CD4-positive, alpha-beta memory T cell (primary cell): Measurements from ENCODE around the gene USP53. TPM values are rescaled to one million over a fixed set of nuclear protein-coding genes. Genes with fewer than 3 reads are reported as not detected.
A peak's percentile ranks its signal among the peaks of the same experiment; 100 is the strongest.

Experiments
- CTCF ChIA-PET: fragments of 350-600 bp; sonication (Branson Sonifier 250); formaldehyde crosslinking; loops from one replicate; lab custom pipeline; 2021; ENCODE audit warnings: inconsistent platforms; ENCODE audit not compliant: partially characterized antibody; lab: Charles Lee
- POLR2A ChIA-PET: fragments of 350-600 bp; sonication (Branson Sonifier 250); formaldehyde crosslinking; loops from one replicate; lab custom pipeline; 2021; ENCODE audit not compliant: partially characterized antibody; lab: Charles Lee
- DNase-seq, 5 donors: peaks; one replicate each; pipeline versions ENCODE4 v3.0.0 to v3.0.0-alpha.2; 2020 to 2022; ENCODE audit warnings: mixed read lengths in 1 of 5
- H3K27ac ChIP-seq: one replicate; pipeline ENCODE4 v1.7.0; 2013; ENCODE audit warnings: low read depth, low read length
- H3K27me3 ChIP-seq: 2 replicates; pipeline ENCODE4 v1.7.0; 2013; ENCODE audit warnings: mild to moderate bottlenecking, low read length, moderate library complexity; ENCODE audit not compliant: insufficient read depth
- H3K36me3 ChIP-seq: 2 replicates; pipeline ENCODE4 v1.7.0; 2013; ENCODE audit warnings: mild to moderate bottlenecking, low read length, moderate library complexity; ENCODE audit not compliant: insufficient read depth
- H3K4me1 ChIP-seq: 2 replicates; pipeline ENCODE4 v1.7.0; 2013; ENCODE audit warnings: mild to moderate bottlenecking, low read length, moderate library complexity; ENCODE audit not compliant: insufficient read depth
- H3K4me3 ChIP-seq, 2 donors: one replicate each; pipeline ENCODE4 v1.7.0; 2013; ENCODE audit warnings: low read length in 2 of 2, mild to moderate bottlenecking in 1 of 2
- H3K9me3 ChIP-seq, 2 donors: one replicate each; pipeline ENCODE4 v1.7.0; 2013; ENCODE audit warnings: low read length in 2 of 2, control low read depth in 1 of 2; ENCODE audit not compliant: control insufficient read depth in 1 of 2
- H3K27ac Mint-ChIP-seq, 7 donors: one replicate each; pipeline ENCODE4 v1.8.0; 2020 to 2021; ENCODE audit warnings: mixed read lengths in 7 of 7, mild to moderate bottlenecking in 6 of 7, inconsistent platforms in 3 of 7, moderate library complexity in 3 of 7
- H3K27me3 Mint-ChIP-seq, 2 donors: one replicate each; pipeline ENCODE4 v1.8.0; 2020 to 2021; ENCODE audit warnings: mixed read lengths in 2 of 2
- H3K36me3 Mint-ChIP-seq, 2 donors: one replicate each; pipeline ENCODE4 v1.8.0; 2020 to 2021; ENCODE audit warnings: mixed read lengths in 2 of 2, inconsistent platforms in 1 of 2, mild to moderate bottlenecking in 1 of 2
- H3K4me1 Mint-ChIP-seq, 4 donors: one replicate each; pipeline ENCODE4 v1.8.0; 2020 to 2021; ENCODE audit warnings: mixed read lengths in 4 of 4, mild to moderate bottlenecking in 1 of 4
- H3K4me3 Mint-ChIP-seq, 8 donors: one replicate each; pipeline ENCODE4 v1.8.0; 2020 to 2021; ENCODE audit warnings: mixed read lengths in 8 of 8, mild to moderate bottlenecking in 7 of 8, moderate library complexity in 6 of 8, inconsistent platforms in 3 of 8
- H3K9me3 Mint-ChIP-seq, 8 donors: one replicate each; pipeline ENCODE4 v1.8.0; 2020 to 2021; ENCODE audit warnings: mixed read lengths in 8 of 8, mild to moderate bottlenecking in 5 of 8, inconsistent platforms in 3 of 8, moderate library complexity in 1 of 8
- intact Hi-C: fragments of 100-400 bp; cut with micrococcal nuclease; formaldehyde crosslinking; loops from one replicate; pipeline ENCODE4 v1.15.1; 2023
- polyA plus RNA-seq, 2 donors: library from polyadenylated mRNA; unstranded; fragments of 300-500 nt; fragmentation: Illumina TruSeq; gene quantifications; one replicate each; pipeline ENCODE4 v1.2.3, GENCODE V29; 2021
- total RNA-seq, 2 experiments: library from RNA; stranded (reverse); gene quantifications; one replicate each; pipeline ENCODE4 v1.2.3, GENCODE V29; 2021

USP53 gene
- total and polyA plus RNA-seq, 4 experiments from 2014 or later = 5.3 to 28.9 (median 21.4) TPM

GRCh38 chr4:119189638-119190037, 22.9 kb upstream of the USP53 start:
- POLR2A ChIA-PET = no interaction called here
- no peak overlapping the region for H3K4me3 Mint-ChIP-seq

GRCh38 chr4:119190354-119190753, 22.2 kb upstream of the USP53 start:
- no peak for DNase-seq
- POLR2A ChIA-PET = no interaction called here
- CTCF ChIA-PET = no interaction called here
- Mint-ChIP-seq H3K27ac (no peak overlapping the region), H3K27me3 (no peaks in the 10 kb centered on the region), H3K4me3 (no peak overlapping the region), H3K9me3 (no peaks in the 10 kb centered on the region), H3K36me3 (peaks cover 0 to 19% of the 10 kb centered on the region in 2 donors), H3K4me1 (no peaks in the 10 kb centered on the region)
- no peak overlapping the region for H3K27ac ChIP-seq
- no peaks in the 10 kb centered on the region for H3K36me3 ChIP-seq
- intact Hi-C loops = no loop called here
- no peaks in the 10 kb centered on the region for H3K4me1 ChIP-seq
- H3K4me3 ChIP-seq = no peak overlapping the region
- no peaks in the 10 kb centered on the region for H3K27me3 ChIP-seq
- no peaks in the 10 kb centered on the region for H3K9me3 ChIP-seq

More at GRCh38 chr4:119189638-119190037, 22.9 kb upstream of the USP53 start:
- Histone ChIP-seq H3K27ac (no peak overlapping the region), H3K36me3 (no peaks in the 10 kb centered on the region), H3K9me3 (no peaks in the 10 kb centered on the region), H3K4me3 (no peak overlapping the region), H3K4me1 (no peaks in the 10 kb centered on the region), H3K27me3 (no peaks in the 10 kb centered on the region)
- no peak for DNase-seq
- H3K9me3 Mint-ChIP-seq = peaks cover 0 to 2% (median 0%) of the 10 kb centered on the region in 8 donors
- H3K4me1 Mint-ChIP-seq = no peaks in the 10 kb centered on the region
- H3K27ac Mint-ChIP-seq = no peak overlapping the region
- H3K27me3 Mint-ChIP-seq = peaks cover 0 to 1% of the 10 kb centered on the region in 2 donors
- CTCF ChIA-PET = no interaction called here
- H3K36me3 Mint-ChIP-seq = peaks cover 0 to 12% of the 10 kb centered on the region in 2 donors
- intact Hi-C loops = no loop called here

GRCh38 chr4:119191505-119191904, 21.0 kb upstream of the USP53 start:
- Mint-ChIP-seq H3K4me3 (no peak overlapping the region), H3K27me3 (no peaks in the 10 kb centered on the region), H3K36me3 (peaks cover 0 to 21% of the 10 kb centered on the region in 2 donors), H3K9me3 (no peaks in the 10 kb centered on the region), H3K27ac (no peak overlapping the region), H3K4me1 (no peaks in the 10 kb centered on the region)
- Histone ChIP-seq H3K36me3 (no peaks in the 10 kb centered on the region), H3K4me3 (no peak overlapping the region), H3K4me1 (no peaks in the 10 kb centered on the region), H3K27ac (no peak overlapping the region), H3K9me3 (no peaks in the 10 kb centered on the region), H3K27me3 (no peaks in the 10 kb centered on the region)
- CTCF ChIA-PET = no interaction called here
- intact Hi-C loops = no loop called here
- POLR2A ChIA-PET = no interaction called here
- no peak for DNase-seq

GRCh38 chr4:119197772-119198212, 14.7 kb upstream of the USP53 start:
- DNase-seq = no peak
- no peak overlapping the region for H3K4me3 ChIP-seq
- H3K27ac Mint-ChIP-seq = no peak overlapping the region
- POLR2A ChIA-PET = interaction anchor here (1.7 kb wide), 1 partner anchor 15 kb away, joined by 8 read pairs; the partner anchor contains the start of gene USP53
- no peaks in the 10 kb centered on the region for H3K4me1 ChIP-seq
- H3K27me3 Mint-ChIP-seq = peaks cover 0 to 8% of the 10 kb centered on the region in 2 donors
- H3K9me3 ChIP-seq = no peaks in the 10 kb centered on the region
- peaks cover 0 to 4% (median 0%) of the 10 kb centered on the region in 4 donors for H3K4me1 Mint-ChIP-seq
- intact Hi-C loops = no loop called here
- no peaks in the 10 kb centered on the region for H3K27me3 ChIP-seq
- peaks cover 2 to 26% of the 10 kb centered on the region in 2 donors for H3K36me3 Mint-ChIP-seq
- H3K4me3 Mint-ChIP-seq = no peak overlapping the region
- peaks cover 0 to 5% (median 0%) of the 10 kb centered on the region in 8 donors for H3K9me3 Mint-ChIP-seq
- no peak overlapping the region for H3K27ac ChIP-seq
- H3K36me3 ChIP-seq = no peaks in the 10 kb centered on the region
- CTCF ChIA-PET = interaction anchor here (0.8 kb wide), 1 partner anchor 157 kb away, joined by 4 read pairs; no protein-coding TSS in a partner anchor

- CTCF ChIA-PET = no interaction called here
These were observed 7.6 kb upstream of the USP53 start for GRCh38 chr4:119204916-119205315.

GRCh38 chr4:119205690-119206089, 6.8 kb upstream of the USP53 start:
- Mint-ChIP-seq H3K4me1 (peaks cover 2 to 17% (median 3%) of the 10 kb centered on the region in 4 donors), H3K27me3 (peaks cover 0 to 2% of the 10 kb centered on the region in 2 donors), H3K27ac (no peak overlapping the region), H3K36me3 (no peaks in the 10 kb centered on the region), H3K4me3 (no peak overlapping the region), H3K9me3 (peaks cover 0 to 5% (median 0%) of the 10 kb centered on the region in 8 donors)
- ChIA-PET POLR2A (no interaction called here), CTCF (no interaction called here)
- no peak overlapping the region for H3K4me3 ChIP-seq
- DNase-seq = no peak
- no peaks in the 10 kb centered on the region for H3K4me1 ChIP-seq
- H3K27me3 ChIP-seq = no peaks in the 10 kb centered on the region
- H3K36me3 ChIP-seq = no peaks in the 10 kb centered on the region
- no peak overlapping the region for H3K27ac ChIP-seq
- intact Hi-C loops = no loop called here
- no peaks in the 10 kb centered on the region for H3K9me3 ChIP-seq

More at GRCh38 chr4:119204916-119205315, 7.6 kb upstream of the USP53 start:
- intact Hi-C loops = no loop called here
- no peaks in the 10 kb centered on the region for H3K9me3 ChIP-seq
- Mint-ChIP-seq H3K36me3 (peaks cover 0 to 2% of the 10 kb centered on the region in 2 donors), H3K27me3 (peaks cover 0 to 8% of the 10 kb centered on the region in 2 donors), H3K9me3 (peaks cover 0 to 5% (median 0%) of the 10 kb centered on the region in 8 donors), H3K4me1 (peaks cover 0 to 15% (median 0%) of the 10 kb centered on the region in 4 donors), H3K27ac (peak overlapping the region in 1 of 7 donors; percentile 66), H3K4me3 (peak overlapping the region in 1 of 8 donors; percentile 57)
- H3K36me3 ChIP-seq = no peaks in the 10 kb centered on the region
- no peaks in the 10 kb centered on the region for H3K4me1 ChIP-seq
- no peak overlapping the region for H3K4me3 ChIP-seq
- peak in 1 of 5 donors; percentile 10 for DNase-seq
- H3K27ac ChIP-seq = no peak overlapping the region
- POLR2A ChIA-PET = no interaction called here
- no peaks in the 10 kb centered on the region for H3K27me3 ChIP-seq

GRCh38 chr4:119206178-119206577, 6.3 kb upstream of the USP53 start:
- Histone ChIP-seq H3K27me3 (no peaks in the 10 kb centered on the region), H3K4me3 (no peak overlapping the region), H3K4me1 (peaks cover 3% of the 10 kb centered on the region), H3K36me3 (no peaks in the 10 kb centered on the region), H3K9me3 (no peaks in the 10 kb centered on the region), H3K27ac (no peak overlapping the region)
- H3K27me3 Mint-ChIP-seq = peaks cover 0 to 2% of the 10 kb centered on the region in 2 donors
- H3K36me3 Mint-ChIP-seq = no peaks in the 10 kb centered on the region
- H3K9me3 Mint-ChIP-seq = peaks cover 0 to 5% (median 0%) of the 10 kb centered on the region in 8 donors
- CTCF ChIA-PET = no interaction called here
- H3K4me1 Mint-ChIP-seq = peaks cover 7 to 22% (median 8%) of the 10 kb centered on the region in 4 donors
- intact Hi-C loops = no loop called here
- POLR2A ChIA-PET = no interaction called here
- no peak overlapping the region for H3K4me3 Mint-ChIP-seq
- no peak for DNase-seq
- no peak overlapping the region for H3K27ac Mint-ChIP-seq
